ENCODE data around the gene ATF2. TPM values are rescaled to one million over a fixed set of nuclear protein-coding genes. Genes with fewer than 3 reads are reported as not detected.
A peak's percentile ranks its signal among the peaks of the same experiment; 100 is the strongest.

ATF2 gene
- total RNA-seq, 1 donor from 2014 or later, result 59.8 TPM

DNA sequence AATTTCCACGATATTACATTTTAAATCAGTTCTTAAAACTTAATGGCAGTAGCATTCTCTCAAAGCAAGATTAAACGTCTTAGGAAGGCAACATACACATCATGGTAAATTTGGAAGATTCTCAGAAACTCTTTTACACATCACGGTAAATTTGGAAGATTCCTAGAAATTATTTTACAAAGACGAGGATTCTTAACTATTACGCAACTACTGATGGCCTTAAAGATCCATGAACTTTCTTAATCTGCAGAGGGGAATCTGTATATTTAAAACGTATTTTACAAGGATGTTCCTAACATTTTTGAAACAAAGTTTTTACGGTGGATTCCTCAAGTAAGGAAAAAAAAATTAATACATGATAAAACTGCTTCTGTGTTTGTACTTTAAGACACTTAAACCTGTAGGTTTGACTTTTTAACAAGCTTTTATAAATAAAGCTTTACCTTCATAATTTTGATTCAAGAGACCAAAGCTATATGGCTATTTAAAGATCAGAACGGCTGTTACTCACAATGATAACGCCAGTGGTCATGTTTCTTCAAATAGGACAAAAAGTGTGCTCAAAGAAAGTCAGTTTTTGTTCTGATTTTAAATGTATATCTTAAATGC is 1.7 kb downstream of the ATF2 start:
- Mint-ChIP-seq H3K27me3 (ENCODE audit: low read depth) (no peaks in the 10 kb centered on the region), H3K36me3 (ENCODE audit: low read depth) (no peaks in the 10 kb centered on the region), H3K4me1 (ENCODE audit: low read depth) (peaks cover 36% of the 10 kb centered on the region), H3K4me3 (ENCODE audit: unreplicated experiment) (peak overlapping the region; percentile 100), H3K27ac (ENCODE audit: unreplicated experiment) (peak overlapping the region; percentile 80), H3K9me3 (ENCODE audit: low read depth) (no peaks in the 10 kb centered on the region)
- DNase-seq (ENCODE audit: low spot score), result no peak
- TF ChIP-seq, protein P1, sequence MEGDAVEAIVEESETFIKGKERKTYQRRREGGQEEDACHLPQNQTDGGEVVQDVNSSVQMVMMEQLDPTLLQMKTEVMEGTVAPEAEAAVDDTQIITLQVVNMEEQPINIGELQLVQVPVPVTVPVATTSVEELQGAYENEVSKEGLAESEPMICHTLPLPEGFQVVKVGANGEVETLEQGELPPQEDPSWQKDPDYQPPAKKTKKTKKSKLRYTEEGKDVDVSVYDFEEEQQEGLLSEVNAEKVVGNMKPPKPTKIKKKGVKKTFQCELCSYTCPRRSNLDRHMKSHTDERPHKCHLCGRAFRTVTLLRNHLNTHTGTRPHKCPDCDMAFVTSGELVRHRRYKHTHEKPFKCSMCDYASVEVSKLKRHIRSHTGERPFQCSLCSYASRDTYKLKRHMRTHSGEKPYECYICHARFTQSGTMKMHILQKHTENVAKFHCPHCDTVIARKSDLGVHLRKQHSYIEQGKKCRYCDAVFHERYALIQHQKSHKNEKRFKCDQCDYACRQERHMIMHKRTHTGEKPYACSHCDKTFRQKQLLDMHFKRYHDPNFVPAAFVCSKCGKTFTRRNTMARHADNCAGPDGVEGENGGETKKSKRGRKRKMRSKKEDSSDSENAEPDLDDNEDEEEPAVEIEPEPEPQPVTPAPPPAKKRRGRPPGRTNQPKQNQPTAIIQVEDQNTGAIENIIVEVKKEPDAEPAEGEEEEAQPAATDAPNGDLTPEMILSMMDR (IDR thresholded peaks at IDR 0.05), result no peak

DNA sequence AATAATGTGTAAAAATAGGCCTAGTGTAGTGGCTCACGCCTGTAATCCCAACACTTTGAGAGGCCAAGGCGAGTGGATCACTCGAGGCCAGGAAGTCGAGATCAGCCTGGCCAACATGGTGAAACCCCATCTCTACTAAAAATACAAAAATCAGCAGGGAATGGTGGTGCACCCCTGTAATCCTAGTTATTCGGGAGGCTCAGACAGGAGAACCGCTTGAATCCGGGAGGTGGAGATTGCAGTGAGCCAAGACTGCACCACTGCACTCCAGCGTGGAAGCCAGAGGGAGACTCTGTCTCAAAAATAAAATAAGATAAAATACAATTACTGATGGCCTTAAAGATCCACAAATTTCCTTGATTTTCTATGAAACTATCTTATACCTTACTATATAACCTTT is 3.8 kb downstream of the ATF2 start:
- H3K9me3 Mint-ChIP-seq (ENCODE audit: low read depth), result no peaks in the 10 kb centered on the region
- no peak for DNase-seq (ENCODE audit: low spot score)
- H3K4me1 Mint-ChIP-seq (ENCODE audit: low read depth), result peaks cover 32% of the 10 kb centered on the region
- TF ChIP-seq, protein P1 (IDR thresholded peaks at IDR 0.05), result no peak
- H3K27ac Mint-ChIP-seq (ENCODE audit: unreplicated experiment), result no peak overlapping the region
- no peaks in the 10 kb centered on the region for H3K27me3 Mint-ChIP-seq (ENCODE audit: low read depth)
- peaks cover 1% of the 10 kb centered on the region for H3K36me3 Mint-ChIP-seq (ENCODE audit: low read depth)
- no peak overlapping the region for H3K4me3 Mint-ChIP-seq (ENCODE audit: unreplicated experiment)

DNA sequence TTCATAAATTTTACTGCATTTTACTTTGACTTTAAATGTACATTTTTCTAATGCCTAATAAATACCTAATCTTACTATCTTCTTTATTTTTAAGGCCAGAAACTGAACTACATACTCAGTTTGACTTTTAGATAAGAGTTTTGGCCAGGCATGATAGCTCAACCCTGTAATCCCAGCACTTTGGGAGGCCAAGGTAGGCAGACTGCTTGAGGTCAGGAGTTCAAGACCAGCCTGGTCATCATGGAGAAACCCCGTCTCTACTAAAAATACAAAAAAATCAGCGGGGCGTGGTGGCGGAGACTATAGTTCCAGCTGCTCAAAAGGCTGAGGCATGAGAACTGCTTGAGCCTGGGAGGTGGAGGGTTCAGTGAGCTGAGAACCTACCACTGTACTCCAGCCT is 9.1 kb downstream of the ATF2 start:
- TF ChIP-seq, protein P1 (IDR thresholded peaks at IDR 0.05), result no peak
- H3K27ac Mint-ChIP-seq (ENCODE audit: unreplicated experiment), result no peak overlapping the region
- peaks cover 26% of the 10 kb centered on the region for H3K4me1 Mint-ChIP-seq (ENCODE audit: low read depth)
- DNase-seq (ENCODE audit: low spot score), result no peak
- H3K27me3 Mint-ChIP-seq (ENCODE audit: low read depth), result no peaks in the 10 kb centered on the region
- H3K36me3 Mint-ChIP-seq (ENCODE audit: low read depth), result peaks cover 1% of the 10 kb centered on the region
- no peaks in the 10 kb centered on the region for H3K9me3 Mint-ChIP-seq (ENCODE audit: low read depth)
- no peak overlapping the region for H3K4me3 Mint-ChIP-seq (ENCODE audit: unreplicated experiment)

DNA sequence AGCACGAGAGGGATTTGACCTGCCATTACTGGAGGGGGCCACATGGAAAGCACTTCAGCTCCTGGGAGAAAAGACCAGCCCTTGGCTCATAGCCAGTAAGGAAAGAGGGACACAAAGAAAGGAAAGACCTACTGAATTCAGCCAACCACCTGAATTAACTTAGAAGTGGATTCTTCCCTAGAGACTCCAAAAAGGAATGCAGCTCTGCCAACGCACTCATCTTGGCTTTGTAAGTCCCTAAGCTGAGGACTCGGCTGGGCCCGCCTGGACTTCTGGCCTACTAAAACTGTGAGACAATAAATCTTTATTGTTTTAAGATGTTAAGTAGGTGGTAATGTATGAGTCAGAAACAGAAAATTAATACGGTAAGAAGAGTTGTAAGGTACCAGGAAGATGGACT is 11.5 kb downstream of the ATF2 start:
- Mint-ChIP-seq H3K27me3 (ENCODE audit: low read depth) (no peaks in the 10 kb centered on the region), H3K4me3 (ENCODE audit: unreplicated experiment) (no peak overlapping the region), H3K36me3 (ENCODE audit: low read depth) (peaks cover 1% of the 10 kb centered on the region), H3K4me1 (ENCODE audit: low read depth) (peaks cover 40% of the 10 kb centered on the region), H3K27ac (ENCODE audit: unreplicated experiment) (peak overlapping the region; percentile 63), H3K9me3 (ENCODE audit: low read depth) (no peaks in the 10 kb centered on the region)
- TF ChIP-seq, protein P1 (IDR thresholded peaks at IDR 0.05), result no peak
- DNase-seq (ENCODE audit: low spot score), result no peak

DNA sequence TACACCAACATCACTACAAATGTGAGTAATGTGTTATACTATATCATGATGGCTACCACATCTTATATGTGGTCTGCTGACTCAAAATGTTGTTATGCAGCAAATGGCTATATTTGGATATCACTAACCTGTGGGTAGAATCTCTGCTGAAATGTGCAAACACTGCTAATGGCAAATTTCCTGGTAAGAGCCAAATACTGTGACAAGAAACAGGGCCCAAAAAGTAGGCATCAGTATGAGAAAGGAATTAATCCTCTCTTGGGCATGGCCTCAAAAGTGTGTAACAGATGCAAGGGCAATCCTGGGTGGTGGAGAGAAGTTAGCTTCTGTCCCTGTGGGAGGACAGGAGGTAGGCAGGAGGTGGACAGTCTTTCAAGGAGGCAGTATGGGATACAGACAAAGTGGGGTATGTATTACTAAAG is 13.3 kb downstream of the ATF2 start:
- Mint-ChIP-seq H3K27ac (ENCODE audit: unreplicated experiment) (peak overlapping the region; percentile 83), H3K4me3 (ENCODE audit: unreplicated experiment) (no peak overlapping the region), H3K9me3 (ENCODE audit: low read depth) (no peaks in the 10 kb centered on the region), H3K36me3 (ENCODE audit: low read depth) (peaks cover 1% of the 10 kb centered on the region), H3K27me3 (ENCODE audit: low read depth) (no peaks in the 10 kb centered on the region), H3K4me1 (ENCODE audit: low read depth) (peaks cover 45% of the 10 kb centered on the region)
- DNase-seq (ENCODE audit: low spot score), result no peak
- TF ChIP-seq, protein P1 (IDR thresholded peaks at IDR 0.05), result no peak
